HG02610 (cell line): ENCODE measurements around the gene SLC17A7.
"Not testable (repeated sequence)": the region's sequence is repeated elsewhere in the genome, so short reads cannot be mapped to it uniquely, and the experiment has no call there.

Experiments used
- ATAC-seq: cut with Tn5 transposase; IDR thresholded peaks from one replicate; pipeline ENCODE4 v1.9.1; 2021; ENCODE audit warnings: mild to moderate bottlenecking, moderate library complexity; ENCODE audit not compliant: unreplicated experiment

Gene SLC17A7

DNA sequence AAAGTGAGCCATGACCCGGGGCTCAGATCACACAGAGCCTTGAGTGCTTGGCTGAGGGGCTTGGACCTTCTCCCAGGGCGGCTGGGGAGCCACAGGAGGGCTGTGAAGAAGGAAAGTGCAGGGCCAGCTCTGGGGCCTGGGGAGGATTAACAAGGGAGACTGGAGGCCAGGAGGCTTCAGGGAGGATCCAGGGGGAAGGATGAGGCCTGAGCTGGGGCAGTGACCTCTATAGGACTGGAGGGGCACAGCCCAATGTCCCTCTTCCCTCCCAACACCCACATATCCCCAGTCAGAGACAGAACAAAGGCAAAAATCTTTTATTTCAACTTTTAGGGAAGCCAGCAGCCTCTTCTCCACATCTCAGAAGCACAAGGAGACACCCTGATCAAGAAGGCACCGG, 4.7 kb upstream of the SLC17A7 start:
- ATAC-seq = no peak

DNA sequence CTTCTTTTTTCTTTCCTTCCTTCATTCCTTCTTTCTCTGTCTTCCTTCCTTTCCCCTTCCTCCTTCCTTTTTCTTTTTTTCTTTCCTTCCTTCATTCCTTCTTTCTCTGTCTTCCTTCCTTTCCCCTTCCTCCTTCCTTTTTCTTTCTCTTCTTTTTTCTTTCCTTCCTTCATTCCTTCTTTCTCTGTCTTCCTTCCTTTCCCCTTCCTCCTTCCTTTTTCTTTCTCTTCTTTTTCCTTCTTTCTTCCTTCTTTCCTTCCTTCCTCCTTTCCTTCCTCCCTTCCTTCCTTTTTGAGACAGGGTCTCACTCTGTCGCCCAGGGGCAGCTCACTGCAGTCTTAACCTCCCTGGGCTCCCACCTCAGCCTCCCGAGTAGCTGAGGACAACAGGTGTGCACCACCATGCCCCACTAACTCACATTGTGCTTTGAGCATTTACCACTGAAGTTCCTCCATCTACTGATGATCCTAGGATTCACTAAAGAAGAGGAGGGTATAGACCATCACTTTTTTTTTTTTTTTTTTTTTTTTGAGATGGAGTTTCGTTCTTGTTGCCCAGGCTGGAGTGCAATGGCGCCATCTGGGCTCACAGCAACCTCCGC, 2.9 kb upstream of the SLC17A7 start:
- not testable (repeated sequence) for ATAC-seq

DNA sequence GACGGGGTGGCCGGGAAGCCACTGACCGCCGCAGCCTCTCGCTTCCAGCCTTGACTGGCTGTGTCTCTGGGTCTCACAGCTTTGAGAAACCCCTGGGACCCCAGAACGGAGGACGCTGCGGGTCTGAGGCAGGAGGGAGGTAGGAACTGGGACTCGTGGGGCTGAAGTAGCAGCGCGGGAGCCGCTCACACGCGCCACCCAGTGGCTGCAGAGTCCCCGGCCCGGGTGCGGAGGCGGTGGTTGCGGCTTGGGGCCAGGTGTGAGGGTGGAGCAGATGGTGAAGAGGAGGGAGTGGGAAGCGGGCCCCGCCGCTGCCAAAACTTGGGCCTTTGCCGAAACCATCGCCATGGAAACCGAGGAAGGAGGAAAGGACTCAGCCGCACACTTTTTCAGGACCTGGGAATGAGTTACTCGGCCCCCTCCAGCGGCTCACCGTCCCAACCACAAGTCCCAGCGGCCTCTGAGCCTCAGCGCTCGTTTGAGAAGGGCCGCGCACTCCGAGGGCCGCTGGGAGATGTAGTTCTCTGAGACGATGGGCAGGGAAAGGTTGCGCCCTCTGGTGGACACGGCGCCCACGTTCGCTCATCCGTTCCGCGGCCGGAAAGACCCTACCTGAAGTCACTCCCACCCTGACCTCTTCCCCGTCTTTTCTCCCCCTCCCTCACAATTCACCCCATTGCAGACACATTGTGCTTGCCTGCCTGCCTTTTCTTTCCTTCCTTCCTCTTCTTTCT, 2.2 kb upstream of the SLC17A7 start:
- ATAC-seq = peak; percentile 68

DNA sequence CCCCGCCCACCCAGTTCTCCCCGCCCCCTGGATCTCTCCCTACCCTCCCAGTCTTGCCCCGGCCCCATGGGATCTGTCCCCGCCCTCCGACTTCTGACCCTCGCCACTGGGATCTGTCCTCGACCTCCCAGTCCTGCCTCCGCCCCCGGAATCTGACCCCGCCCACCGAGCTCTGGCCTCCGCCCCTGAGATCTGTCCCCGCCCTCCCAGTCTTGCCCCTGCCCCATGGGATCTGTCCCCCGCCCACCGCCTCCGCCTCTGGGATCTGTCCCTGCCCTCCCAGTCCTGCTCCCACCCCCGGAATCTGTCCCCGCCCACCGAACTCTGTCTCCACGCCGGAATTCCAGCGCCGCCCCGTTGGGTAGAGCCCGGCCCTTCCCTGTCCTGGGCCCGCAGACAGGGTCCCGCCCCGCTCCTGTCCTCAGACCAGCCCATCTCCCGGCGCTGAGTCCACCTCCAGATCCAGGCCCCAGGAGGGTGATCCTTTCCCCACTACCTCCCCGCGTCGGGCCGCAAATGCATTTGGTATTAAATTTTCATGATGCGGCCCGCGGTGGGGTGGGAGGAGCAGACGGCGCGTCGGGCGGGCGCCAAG, 1.5 kb upstream of the SLC17A7 start:
- peak; percentile 9 for ATAC-seq

DNA sequence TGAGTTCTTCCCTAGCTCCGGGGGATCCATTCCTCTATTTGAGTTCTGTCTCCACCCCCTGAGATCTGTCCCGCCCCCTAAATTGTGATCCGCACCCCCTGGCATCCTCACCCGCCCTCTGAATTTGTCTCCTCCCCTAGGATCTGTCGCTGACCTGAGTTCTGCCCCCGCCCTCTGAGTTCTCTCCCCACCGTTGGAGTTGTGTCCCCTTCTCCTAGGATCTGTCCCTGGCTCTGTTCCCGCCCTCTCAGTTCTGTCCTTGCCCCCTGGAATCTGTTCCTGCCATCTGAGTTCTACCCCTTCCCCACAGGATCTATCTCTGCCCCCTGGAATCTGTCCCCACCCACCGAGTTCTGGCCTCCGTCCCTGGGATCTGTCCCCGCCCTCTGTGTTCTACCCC, 1.0 kb upstream of the SLC17A7 start:
- ATAC-seq = no peak

DNA sequence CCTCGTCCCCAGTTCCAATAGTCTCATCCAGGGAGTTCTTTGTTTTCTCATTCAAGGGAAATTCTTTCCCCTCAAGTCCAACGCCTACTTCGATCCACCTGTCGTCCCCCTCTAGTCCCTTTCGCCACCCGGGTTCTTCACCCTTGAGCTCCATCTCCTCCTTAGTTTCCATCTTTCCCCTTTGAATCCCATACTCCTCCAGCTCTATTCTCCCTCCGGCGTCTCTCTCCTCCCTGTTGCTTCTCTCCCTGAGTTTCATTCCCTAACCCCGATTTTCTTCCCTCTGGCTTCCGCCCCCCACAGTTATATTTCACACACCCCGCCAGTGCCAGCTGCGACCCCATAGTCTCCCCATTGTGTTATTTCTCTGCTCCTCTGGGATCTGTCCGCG, 628 bp upstream of the SLC17A7 start:
- no peak for ATAC-seq

DNA sequence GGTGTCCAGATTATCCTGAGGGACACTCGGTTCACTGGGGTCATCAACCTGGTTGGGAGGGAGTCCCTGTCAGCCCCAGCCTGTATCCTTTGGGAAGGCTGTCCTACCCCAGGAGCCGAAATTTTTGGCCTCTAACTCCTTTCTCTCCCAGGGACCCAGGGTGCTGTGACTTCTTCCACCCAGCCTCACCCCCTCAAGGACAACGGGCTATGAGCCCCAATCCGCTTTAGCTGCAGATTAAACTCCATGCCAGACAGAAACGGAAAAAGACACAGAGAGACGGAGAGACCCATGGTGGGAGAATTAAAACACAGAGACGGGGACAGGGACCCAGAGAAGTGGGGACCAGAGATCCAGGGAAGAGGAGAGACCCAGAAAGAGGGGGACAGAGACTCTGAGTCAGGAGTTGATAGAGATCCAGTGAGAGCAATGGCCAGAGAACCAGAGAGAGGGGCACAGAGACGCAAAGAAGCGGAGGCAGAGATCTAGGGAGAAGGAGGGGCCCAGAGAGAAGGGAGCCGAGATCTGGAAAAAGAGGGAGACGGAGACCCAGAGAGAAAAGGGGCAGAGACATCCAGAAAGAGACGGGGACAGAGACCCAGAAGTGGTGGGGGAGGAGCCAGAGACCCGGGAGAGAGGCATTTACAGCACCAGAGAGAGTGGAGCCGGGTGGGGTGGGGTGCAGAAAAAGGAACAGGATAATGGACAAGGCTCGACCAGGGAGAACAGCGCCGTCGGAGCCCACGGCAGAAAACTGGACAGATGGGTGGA, 703 bp downstream of the SLC17A7 start:
- ATAC-seq = no peak

DNA sequence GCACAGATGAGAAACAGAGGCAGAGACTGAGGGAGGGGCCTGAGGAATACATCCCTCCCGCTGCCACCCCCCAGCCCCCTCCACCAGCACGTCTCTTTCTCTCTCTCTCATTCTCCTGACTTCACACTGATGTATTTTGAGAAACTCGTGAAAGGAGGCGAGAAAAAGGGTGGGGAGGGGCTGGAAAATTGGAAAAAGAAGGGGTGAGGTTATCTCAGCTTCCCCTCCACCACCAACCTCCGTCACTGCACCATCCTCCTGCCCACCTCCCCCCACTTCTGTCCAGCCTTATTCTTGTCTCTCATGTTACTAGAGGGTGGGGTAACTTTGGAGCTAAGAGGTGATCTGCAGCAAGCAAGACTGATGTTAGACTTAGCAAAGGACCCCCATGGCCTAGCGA, 1.5 kb downstream of the SLC17A7 start:
- no peak for ATAC-seq

DNA sequence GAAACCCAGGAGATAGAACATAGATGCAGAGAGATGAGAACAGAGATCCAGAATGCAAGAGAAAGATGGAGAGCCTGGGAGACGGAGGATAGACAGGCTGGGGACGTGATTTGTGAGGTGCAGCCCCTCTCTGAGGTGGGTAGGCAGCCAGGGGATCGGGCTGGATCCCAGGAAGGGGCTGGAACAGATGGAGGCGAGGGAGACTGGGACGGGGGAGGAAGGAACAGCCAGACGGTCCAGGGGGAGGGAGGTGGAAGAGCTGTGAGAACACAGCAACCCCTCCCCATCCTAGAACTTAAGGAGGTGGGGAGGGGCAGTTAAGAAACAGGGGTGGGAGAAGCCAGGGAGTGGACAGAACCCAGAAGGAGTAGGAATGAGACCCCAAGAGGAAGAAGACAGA, 3.1 kb downstream of the SLC17A7 start:
- no peak for ATAC-seq

DNA sequence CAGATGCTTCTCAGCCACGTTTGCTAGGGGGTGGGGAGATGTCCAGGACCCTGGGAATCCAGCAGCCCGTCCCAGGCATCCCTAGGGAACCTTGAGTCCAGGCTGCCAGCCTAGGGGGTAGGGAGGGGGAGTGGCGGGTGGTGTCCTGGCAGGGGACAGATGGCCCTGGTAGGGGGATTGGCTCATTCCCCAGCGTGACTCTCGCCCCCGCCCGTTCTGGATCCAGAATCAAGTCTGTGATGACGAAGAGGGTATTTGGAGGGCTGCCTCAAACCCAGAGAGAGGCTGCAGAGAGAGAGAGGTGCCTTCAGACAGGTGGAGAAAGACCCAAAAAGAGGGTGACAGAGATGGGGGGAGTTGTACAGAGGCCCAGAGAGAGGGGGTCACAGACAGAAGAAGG, 4.1 kb downstream of the SLC17A7 start:
- no peak for ATAC-seq

DNA sequence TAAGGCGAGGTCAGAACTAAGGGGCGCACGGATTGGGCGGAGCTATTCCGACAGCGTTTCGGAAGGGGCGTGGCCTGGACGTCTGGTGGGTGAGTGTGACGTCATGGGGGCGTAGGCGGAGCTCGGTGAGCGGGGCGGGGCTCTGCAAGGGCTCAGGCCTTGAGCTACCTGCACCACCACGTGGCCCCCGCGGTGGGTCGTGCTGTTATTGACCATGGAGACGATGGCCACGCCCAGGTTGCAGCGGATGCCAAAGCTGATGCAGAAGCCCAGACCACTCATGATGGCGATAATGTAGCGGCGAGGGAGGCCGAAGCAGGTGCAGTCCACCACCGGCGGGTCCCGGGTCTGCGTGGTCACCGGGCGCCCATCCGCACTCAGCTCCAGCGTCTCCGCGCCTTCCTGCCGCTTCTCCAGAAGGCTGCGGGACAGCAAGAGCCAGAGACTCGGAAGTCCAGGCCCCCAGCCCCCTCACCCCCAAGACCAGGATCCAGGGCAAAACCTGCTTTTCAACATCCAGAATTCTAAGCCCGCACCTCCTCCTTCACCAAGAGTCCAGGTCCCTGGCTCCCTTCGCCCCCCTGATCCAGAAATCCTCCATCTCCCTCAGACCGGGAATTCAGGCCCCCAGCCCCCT, 4.8 kb downstream of the SLC17A7 start:
- ATAC-seq = no peak

DNA sequence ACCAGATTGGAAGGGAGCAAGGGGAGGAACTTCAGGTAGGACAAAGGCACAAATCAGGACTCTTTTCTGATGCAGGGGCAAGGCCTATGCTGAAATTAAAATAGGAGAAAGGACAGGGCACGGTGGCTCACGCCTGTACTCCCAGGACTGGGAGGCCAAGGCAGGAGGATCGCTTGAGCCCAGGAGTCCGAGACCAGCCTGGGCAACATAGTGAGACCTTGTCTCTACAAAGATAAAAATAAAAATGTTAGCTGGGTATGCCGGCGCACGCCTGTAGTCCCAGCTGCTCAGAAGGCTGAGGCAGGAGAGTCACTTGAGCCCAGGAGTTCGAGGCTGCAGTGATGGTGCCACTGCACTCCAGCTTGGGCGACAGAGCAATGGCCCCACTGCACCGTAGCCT, 5.7 kb downstream of the SLC17A7 start:
- ATAC-seq = no peak

DNA sequence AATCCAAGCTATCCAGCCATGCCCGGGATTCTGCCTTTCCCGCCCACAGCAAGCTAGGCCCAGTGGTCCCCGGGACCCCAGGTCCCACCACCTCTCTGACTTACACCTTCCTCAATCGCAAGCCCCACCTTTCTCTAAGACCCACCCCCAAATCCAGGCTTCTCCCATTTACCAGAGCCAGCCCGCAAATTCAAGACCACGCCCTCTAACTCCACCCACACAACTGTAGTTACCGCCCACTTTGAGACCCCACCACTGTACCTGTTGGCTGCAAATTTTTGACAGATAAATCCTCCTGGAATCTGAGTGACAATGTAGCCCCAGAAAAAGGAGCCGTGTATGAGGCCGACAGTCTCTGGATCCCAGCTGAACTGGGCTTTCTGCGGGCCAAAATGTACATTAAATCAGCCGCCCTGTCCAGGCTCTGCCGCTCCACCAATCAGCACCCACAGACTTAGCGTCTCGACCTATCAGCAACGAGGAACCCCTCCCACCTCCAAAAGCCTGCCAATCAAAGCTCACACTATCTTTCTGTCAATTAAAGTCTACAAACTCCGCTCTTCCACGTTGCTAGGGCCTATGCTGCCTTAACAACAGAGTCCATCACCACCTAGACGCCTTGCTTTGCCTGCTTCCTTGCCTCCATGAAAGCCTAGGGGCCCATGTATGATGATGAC, 6.3 kb downstream of the SLC17A7 start:
- no peak for ATAC-seq

DNA sequence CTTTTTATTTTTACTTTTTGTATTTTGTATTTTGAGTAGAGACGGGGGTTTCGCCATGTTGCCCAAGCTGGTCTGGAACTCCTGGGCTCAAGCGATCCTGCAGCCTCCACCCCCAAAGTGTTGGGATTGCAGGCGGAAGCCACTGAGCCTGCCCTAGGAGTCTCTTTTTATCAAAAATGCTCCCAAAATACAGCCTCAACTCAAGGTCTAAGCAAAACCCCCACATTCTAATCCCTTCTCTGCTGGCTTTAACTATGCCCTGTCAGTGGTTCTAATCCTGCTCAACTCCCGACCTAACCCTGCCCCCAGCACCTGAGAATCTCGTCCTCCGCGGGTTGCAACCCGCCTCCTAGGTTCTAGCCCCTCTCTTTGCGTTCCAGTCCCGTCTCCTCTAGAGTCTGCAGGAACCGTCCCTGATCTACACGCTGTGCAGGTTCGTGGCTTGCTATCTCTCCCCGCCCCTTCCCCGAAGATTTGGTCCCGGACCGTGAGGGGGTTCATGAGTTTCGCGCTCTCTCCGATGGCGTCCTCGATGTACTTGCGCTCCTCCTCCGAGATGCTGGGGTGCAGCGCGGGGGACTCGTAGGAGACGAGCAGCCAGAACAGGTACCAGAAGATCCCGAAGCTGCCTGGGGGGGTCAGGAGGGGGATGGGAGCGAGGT, 8.0 kb downstream of the SLC17A7 start:
- no peak for ATAC-seq

DNA sequence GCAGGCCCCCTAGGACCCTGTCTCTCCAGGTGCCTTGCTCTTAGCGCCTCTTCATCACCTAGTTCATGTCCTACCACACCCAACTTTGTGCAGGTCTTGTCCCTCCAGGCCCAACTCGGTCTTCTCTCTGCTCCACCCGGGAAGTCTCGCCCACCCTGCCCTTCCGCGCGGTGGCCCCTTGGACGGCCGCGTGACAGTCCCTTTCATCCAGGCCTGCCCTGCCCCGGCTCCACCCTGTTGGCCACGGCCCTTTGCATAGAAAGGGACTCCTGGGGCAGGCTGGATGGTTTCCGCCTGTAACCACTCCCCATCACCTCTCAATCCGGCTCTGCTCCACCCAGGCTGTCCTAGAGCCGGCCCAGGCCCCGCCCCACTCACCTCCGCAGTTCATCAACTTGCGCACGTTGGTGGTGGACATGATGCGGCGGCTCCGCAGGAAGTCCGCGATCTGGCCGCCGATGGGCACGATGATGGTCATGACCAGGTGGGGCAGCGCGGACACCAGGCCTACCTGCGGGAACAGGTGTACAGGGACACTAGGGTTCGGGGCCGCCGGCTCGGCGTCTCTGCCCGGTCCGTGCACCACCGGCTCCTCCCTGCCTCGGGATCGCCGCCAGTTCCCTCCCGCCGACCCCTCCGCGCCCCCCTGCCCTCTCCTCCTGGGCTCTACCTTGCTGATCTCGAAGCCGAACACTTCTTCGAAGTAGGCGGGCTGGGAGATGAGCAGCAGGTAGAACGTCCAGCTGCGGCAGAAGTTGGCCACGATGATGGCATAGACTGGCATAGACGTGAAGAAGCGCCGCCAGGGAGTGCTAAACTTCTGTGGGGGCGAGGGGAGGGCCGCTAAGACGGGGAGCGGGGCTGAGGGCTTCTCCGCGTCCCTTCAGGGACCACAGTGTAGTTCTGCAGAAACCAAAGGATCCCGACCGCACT, 8.9 kb downstream of the SLC17A7 start:
- no peak for ATAC-seq

DNA sequence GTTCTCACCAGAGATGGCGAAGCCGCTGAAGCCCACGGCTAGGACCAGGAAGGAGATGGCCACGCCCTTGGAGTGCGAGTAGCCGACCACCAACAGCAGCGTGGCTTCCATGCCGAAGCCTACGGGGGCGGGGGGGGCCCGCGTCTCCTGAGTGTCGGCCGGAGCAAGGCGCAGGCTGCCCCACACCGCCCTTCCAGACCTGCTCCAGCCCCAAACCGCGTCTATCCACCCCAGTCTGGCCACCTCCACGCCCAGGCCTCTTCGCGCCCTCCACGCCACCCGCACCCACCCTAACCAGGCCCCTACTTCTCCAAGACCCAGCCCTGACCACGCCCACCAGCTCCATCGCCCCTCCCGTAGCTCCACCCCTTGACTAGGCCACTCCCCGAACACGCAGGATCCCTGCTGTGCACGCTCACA, 10.0 kb downstream of the SLC17A7 start:
- no peak for ATAC-seq

DNA sequence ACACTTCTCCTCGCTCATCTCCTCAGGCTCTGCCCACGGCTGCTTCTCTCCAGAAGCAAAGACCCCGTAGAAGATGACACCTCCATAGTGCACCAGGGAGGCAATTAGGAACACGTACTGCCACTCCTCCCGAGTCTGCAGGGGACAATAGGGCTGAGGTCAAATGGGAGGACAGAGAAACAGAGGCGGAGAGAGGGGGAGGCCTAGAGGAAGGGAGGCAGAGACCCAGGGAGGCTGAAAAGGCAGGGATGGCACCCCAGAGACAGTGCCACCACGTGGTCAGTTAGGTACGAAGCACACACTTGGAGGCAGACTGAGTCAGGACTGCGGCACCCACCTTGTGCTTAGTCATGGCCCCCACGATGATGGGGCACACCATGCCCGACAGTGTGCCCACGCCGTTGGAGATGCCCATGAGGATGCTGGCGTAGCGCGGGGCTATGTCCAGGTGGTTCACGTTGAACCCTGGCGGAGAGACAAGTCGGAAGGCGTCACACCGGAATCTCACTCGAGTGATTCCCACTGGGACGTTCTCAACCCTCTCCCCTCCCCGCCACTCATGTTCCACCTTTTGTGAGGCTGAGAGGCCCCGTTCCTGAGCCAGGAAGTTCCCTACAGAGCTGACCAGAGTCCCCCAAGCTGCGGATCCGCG, 10.5 kb downstream of the SLC17A7 start:
- no peak for ATAC-seq

DNA sequence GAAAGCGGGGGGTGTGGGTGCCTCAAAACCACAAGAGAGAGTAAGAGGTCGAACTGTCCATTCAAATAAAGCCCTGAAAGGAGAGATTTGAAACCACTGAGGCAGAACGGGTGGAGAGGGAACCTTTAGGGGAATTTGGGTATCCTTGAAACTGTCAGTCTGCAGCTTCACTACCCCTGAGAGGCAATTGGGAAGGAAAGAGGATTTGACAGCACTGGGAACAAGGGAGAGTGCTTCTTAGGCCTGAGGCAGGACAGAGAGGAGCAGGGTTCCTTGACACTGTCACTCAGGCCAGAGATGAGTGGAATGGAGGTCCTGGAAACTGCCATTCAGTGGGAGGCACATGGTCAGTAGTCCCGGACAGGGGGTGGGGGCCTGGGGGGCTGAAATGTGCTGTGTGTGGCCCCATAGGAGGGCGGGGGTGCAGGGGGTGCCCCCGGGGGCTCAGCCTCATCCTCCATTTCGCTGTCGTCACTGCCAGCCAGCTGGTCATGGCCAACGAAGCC, 11.1 kb downstream of the SLC17A7 start:
- ATAC-seq = no peak
